ENCODE measurements around the gene ROR1. TPM values are rescaled to one million over a fixed set of nuclear protein-coding genes. Genes with fewer than 3 reads are reported as not detected.

Gene ROR1
- total and polyA plus RNA-seq, 5 donors: 3.4 to 32.5 (median 11.9) TPM

DNA sequence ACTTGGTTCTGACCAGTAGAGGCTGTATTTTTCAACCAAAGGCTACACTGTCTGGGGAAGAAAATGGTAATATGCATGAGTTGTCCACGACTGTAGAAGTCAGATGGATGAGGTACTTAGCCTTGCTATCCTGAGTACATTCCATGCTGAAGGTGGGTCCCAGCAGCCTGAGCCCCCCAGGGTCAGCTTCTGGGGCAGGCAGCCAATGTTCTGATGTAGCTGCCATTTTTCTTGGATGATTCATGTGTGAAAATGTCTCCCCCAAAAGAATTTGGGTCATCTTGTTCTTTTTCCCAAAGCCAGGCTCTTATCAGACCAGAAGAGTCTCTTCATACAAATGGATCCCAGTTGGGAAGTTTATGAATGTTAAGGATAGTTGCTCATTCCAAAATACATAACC, 257.4 kb downstream of the ROR1 start:
- peak in 1 of 2 donors; percentile 47 for ATAC-seq
- Histone ChIP-seq H3K9me3 (ENCODE audit: control insufficient read depth, low read length) (no peaks in the 10 kb centered on the region), H3K27me3 (ENCODE audit: control insufficient read depth, insufficient read depth) (no peaks in the 10 kb centered on the region), H3K27ac (ENCODE audit: low read length) (no peak overlapping the region), H3K4me1 (ENCODE audit: control insufficient read depth, insufficient read depth, low read length) (no peaks in the 10 kb centered on the region), H3K4me3 (ENCODE audit: low read length) (no peak overlapping the region)
- 60% methylated on average over 1 of the region's 1 CpG for WGBS
- peak in 1 of 3 donors; percentile 43 for DNase-seq
- intact Hi-C loops (cut with DNase I): no loop called here

DNA sequence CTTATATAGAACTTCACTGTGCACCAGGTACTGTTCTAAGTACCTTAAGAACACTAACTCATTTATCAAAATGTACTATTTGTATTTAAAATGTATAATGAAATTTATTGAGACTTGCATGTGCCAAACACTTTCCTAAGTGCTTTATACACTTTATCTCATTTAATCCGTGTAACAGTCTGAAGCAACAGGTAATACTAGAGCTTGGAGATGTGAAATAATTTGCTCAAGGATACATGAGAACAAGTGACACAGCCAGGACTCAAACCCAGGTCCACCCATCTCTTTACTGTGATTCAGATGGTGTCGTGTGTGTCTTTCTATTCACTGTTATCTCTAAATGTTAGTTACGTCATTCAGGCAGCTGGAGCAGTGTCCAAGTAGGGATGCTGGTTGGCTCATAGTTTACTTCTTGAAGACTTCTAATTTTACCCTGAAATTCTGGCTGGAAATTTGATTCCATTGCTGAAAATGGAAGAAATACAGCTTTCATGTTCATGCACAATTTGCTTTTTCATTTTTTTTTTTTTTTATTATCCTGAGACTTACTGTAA, 259.9 kb downstream of the ROR1 start:
- 34% methylated on average over 3 of the region's 3 CpGs for WGBS
- no peak overlapping the region for H3K27ac ChIP-seq (ENCODE audit: low read length)
- H3K4me1 ChIP-seq (ENCODE audit: control insufficient read depth, insufficient read depth, low read length): peaks cover 4% of the 10 kb centered on the region
- H3K4me3 ChIP-seq (ENCODE audit: low read length): no peak overlapping the region
- no peaks in the 10 kb centered on the region for H3K27me3 ChIP-seq (ENCODE audit: control insufficient read depth, insufficient read depth)
- ATAC-seq: peak; percentile 85 to 88
- intact Hi-C loops (cut with DNase I): no loop called here
- peak in 2 of 3 donors; percentile 28 to 75 for DNase-seq
- H3K9me3 ChIP-seq (ENCODE audit: control insufficient read depth, low read length): no peaks in the 10 kb centered on the region

DNA sequence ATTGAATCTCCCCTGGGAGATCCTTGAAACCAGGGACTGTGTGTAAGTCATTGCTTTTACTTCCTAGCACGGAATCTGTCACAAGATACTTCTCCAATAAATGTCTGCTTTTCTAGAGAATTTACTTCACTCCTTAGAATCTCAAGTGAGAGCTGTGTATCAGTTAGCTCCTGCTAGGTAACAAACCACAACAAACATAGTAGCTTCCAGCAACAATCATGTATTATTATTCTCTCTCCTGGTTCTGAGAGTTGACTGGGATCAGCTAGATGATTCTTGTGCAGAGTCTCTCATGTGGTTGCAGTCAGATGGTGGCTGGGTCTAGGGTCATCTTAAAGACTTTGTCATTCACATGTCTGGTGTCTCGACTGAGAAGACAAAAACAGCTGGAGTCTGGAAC, 262.7 kb downstream of the ROR1 start:
- Histone ChIP-seq H3K27me3 (ENCODE audit: control insufficient read depth, insufficient read depth) (no peaks in the 10 kb centered on the region), H3K9me3 (ENCODE audit: control insufficient read depth, low read length) (no peaks in the 10 kb centered on the region), H3K27ac (ENCODE audit: low read length) (no peak overlapping the region), H3K4me3 (ENCODE audit: low read length) (no peak overlapping the region), H3K4me1 (ENCODE audit: control insufficient read depth, insufficient read depth, low read length) (peaks cover 4% of the 10 kb centered on the region)
- intact Hi-C loops (cut with DNase I): no loop called here
- DNase-seq (no peak), ATAC-seq (no peak)
- 76% methylated on average over 2 of the region's 2 CpGs for WGBS

DNA sequence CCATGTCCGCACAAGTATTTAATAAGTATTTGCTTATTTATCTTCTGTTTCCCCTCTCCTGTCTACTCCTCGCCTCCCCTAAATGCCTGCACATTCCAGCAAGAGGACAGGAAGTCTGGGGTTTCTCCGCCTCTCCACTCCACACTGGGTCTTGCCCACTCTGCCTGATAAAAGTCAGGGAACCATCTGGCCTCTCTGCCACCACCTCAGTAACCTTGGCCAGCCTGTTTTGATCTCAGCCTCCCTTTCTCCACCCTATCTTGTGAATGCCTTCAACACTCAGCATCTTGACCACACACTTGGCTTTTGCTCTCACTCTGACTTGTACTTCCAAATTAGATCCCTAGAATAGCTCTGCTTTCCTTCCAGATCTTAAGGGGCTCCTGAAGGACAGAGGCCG, 264.3 kb downstream of the ROR1 start:
- 71% methylated on average over 4 of the region's 4 CpGs for WGBS
- intact Hi-C loops (cut with DNase I): no loop called here
- H3K4me1 ChIP-seq (ENCODE audit: control insufficient read depth, insufficient read depth, low read length): peaks cover 10% of the 10 kb centered on the region
- H3K9me3 ChIP-seq (ENCODE audit: control insufficient read depth, low read length): no peaks in the 10 kb centered on the region
- ATAC-seq (no peak), DNase-seq (peak in 1 of 3 donors; percentile 27)
- H3K4me3 ChIP-seq (ENCODE audit: low read length): no peak overlapping the region
- no peaks in the 10 kb centered on the region for H3K27me3 ChIP-seq (ENCODE audit: control insufficient read depth, insufficient read depth)
- H3K27ac ChIP-seq (ENCODE audit: low read length): peak overlapping the region; percentile 23

DNA sequence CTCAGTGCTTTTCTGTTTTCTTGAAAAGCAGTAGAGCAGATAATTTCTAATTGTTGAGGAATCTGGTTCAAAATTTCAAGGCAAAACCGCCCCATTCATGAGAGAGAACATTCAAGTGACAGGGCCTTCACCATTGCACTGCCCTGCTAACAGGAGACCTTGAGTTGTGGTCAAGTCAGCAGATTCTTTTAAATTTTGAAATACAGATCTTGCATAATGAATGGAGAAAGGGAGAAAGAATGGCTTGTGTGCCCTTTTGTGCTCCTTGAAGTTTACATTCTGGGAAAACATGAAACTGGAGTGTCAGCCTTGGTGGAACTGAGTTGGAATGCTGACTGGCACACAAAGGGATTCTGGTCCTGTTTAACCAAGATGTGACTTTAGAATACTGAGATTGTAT, 265.1 kb downstream of the ROR1 start:
- no peaks in the 10 kb centered on the region for H3K9me3 ChIP-seq (ENCODE audit: control insufficient read depth, low read length)
- H3K27ac ChIP-seq (ENCODE audit: low read length): peak overlapping the region; percentile 31
- intact Hi-C loops (cut with DNase I): no loop called here
- 90% methylated on average over 1 of the region's 1 CpG for WGBS
- no peak for ATAC-seq
- H3K27me3 ChIP-seq (ENCODE audit: control insufficient read depth, insufficient read depth): no peaks in the 10 kb centered on the region
- no peak for DNase-seq
- peaks cover 10% of the 10 kb centered on the region for H3K4me1 ChIP-seq (ENCODE audit: control insufficient read depth, insufficient read depth, low read length)
- H3K4me3 ChIP-seq (ENCODE audit: low read length): no peak overlapping the region

DNA sequence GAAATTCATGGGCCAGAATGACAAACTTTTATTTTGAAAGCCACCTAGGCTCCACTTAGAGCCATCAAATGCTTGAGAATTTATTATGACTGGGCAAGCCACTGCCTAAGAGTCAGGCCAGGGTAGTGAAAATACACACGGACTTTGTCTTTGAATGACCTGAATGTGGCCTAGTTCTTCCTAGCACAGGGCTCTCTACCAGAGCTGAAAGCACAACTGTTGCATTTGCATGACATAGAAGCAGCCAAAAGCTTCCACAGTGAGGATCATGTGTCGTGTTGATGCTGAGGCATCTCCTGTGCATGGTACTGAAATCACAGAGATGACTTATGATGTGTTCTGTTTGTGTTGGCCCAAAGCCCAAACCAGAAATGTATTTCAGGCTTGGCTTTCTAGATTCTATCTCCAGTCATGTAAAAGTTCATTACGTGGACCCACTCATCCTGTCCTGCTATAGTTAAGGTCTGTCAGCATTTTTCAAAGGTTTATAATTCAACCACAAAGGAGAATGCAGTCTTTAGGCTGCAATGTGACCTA, 265.6 kb downstream of the ROR1 start:
- intact Hi-C loops (cut with DNase I): no loop called here
- ATAC-seq (peak; percentile 69 to 76), DNase-seq (peak in 1 of 3 donors; percentile 21)
- Histone ChIP-seq H3K4me1 (ENCODE audit: control insufficient read depth, insufficient read depth, low read length) (peaks cover 13% of the 10 kb centered on the region), H3K9me3 (ENCODE audit: control insufficient read depth, low read length) (no peaks in the 10 kb centered on the region), H3K4me3 (ENCODE audit: low read length) (no peak overlapping the region), H3K27ac (ENCODE audit: low read length) (peak overlapping the region; percentile 43), H3K27me3 (ENCODE audit: control insufficient read depth, insufficient read depth) (no peaks in the 10 kb centered on the region)
- WGBS: 10% methylated on average over 3 of the region's 3 CpGs

DNA sequence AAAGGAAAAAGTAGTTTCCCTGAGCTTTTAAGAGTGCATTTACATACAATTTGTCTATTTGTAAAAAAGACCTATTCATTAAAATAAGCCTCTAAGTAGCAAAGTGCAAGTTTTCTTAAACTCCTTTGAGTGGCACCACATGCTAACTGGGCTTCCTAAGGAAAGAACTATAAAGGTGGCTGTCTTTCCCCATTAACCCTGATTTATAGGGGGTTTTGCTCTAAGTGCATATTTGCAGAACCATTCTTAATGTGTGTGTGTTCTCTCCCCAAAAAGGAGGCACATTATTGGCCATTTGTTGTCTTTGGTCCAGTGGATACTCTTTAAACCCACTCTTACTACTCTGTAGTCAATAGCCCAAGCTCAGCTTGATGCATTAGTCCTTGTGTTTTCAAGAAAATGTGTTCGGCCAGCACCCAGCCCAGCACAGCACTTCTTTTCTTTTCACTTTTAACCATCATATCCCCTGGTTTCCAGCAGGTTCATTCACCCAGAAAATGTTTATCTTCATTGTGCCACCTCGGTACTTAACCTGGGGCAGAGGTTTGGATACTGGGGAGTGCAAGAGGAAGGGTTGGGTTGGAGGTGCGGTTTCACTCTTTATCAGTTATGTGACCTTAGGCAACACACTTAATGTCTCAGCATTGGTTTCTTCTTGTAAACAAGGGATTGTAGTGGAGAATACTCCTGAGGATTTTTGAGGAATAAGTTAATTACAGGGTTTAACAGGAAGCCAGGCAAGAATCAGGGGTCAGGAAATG, 267.7 kb downstream of the ROR1 start:
- intact Hi-C loops (cut with DNase I): no loop called here
- peak overlapping the region; percentile 68 for H3K27ac ChIP-seq (ENCODE audit: low read length)
- WGBS: 78% methylated on average over 3 of the region's 3 CpGs

DNA sequence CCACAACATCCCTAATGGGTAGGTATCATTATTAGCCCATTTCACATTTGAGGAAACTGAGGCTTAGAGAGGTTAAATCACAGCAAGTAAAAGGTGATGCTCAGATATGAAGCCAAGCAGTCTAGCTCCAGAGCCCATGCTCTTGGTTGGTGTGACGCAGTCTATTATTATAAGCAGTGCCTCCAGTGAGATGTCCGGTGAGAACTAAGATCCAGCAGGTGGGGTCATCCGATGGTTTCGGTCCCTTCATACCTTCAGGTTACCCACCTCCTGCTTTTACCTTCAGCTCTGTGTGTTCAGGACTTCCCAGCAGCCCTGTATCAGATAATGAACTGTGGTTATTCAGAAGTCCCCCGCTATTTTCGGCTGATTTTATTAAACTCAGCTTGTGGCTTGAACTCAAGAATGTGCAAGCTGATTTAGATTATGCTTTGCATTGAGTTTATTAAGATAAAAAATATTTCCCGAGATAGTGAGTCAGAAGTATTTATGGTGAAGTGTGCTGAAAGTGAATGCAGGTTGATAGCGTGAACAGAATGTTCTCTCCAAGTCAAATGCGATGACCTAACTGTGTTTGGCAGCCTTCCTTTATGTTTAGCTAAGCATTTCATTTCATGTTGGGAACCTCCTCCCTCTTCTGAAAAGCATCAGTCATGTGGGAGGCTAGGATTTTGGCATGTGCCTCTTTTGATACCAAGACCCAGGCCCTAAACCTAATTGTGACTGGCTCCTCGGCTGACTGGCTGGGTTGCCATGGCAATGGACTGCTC, 268.7 kb downstream of the ROR1 start:
- 40% methylated on average over 10 of the region's 10 CpGs for WGBS

More for the DNA sequence above, 267.7 kb downstream of the ROR1 start:
- H3K9me3 ChIP-seq (ENCODE audit: control insufficient read depth, low read length): no peaks in the 10 kb centered on the region
- ATAC-seq (no peak), DNase-seq (no peak)
- peaks cover 13% of the 10 kb centered on the region for H3K4me1 ChIP-seq (ENCODE audit: control insufficient read depth, insufficient read depth, low read length)
- H3K27me3 ChIP-seq (ENCODE audit: control insufficient read depth, insufficient read depth): no peaks in the 10 kb centered on the region
- H3K4me3 ChIP-seq (ENCODE audit: low read length): no peak overlapping the region

DNA sequence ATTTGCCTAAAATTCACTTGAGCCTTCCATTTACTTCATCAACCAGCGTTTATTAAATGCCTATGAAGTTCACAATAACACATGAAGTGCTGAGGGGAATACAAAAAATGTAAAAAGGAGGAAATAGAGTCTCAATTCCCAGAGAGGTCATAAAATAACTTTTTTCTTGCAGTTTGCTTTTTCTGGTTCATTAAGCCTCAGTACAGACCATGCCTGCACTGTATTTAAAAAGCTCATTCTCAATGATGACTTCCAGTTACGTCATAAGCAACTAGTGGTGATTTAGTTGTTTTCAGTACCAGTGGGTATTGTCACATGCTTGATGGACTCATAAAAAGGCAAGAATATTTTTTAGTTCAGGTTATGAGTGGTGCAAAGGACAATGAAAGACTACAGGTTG, 269.5 kb downstream of the ROR1 start:
- peaks cover 10% of the 10 kb centered on the region for H3K4me1 ChIP-seq (ENCODE audit: control insufficient read depth, insufficient read depth, low read length)
- no peaks in the 10 kb centered on the region for H3K9me3 ChIP-seq (ENCODE audit: control insufficient read depth, low read length)
- WGBS: 67% methylated on average over 2 of the region's 2 CpGs
- no peaks in the 10 kb centered on the region for H3K27me3 ChIP-seq (ENCODE audit: control insufficient read depth, insufficient read depth)
- intact Hi-C loops (cut with DNase I): no loop called here
- no peak for DNase-seq
- no peak overlapping the region for H3K4me3 ChIP-seq (ENCODE audit: low read length)
- no peak overlapping the region for H3K27ac ChIP-seq (ENCODE audit: low read length)
- ATAC-seq: no peak

More for the DNA sequence above, 268.7 kb downstream of the ROR1 start:
- peak; percentile 76 to 80 for ATAC-seq
- Histone ChIP-seq H3K4me1 (ENCODE audit: control insufficient read depth, insufficient read depth, low read length) (peaks cover 13% of the 10 kb centered on the region), H3K9me3 (ENCODE audit: control insufficient read depth, low read length) (no peaks in the 10 kb centered on the region), H3K4me3 (ENCODE audit: low read length) (no peak overlapping the region), H3K27me3 (ENCODE audit: control insufficient read depth, insufficient read depth) (no peaks in the 10 kb centered on the region), H3K27ac (ENCODE audit: low read length) (peak overlapping the region; percentile 91)
- intact Hi-C loops (cut with DNase I): no loop called here
- DNase-seq: peak in 1 of 3 donors; percentile 57

DNA sequence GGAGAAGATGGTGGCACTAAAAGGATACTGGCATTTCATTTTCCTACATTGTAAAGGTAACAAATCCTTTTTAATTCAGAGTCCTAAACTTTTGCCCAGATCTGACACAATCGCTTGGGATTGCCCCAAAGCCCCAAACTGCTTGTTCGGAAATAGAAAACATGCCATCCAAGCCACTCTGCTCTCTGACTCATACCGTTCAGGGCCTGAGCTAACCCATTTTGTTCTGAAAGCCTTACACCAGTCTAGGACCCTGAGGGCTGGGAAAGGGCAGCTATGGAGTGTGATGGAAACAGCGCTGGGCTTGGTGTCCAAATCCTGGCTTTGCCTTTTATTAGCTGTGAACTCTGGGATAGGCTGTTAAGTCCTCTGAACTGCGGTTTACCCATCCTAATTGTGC, 270.2 kb downstream of the ROR1 start:
- Histone ChIP-seq H3K9me3 (ENCODE audit: control insufficient read depth, low read length) (no peaks in the 10 kb centered on the region), H3K4me3 (ENCODE audit: low read length) (no peak overlapping the region), H3K4me1 (ENCODE audit: control insufficient read depth, insufficient read depth, low read length) (peaks cover 9% of the 10 kb centered on the region), H3K27ac (ENCODE audit: low read length) (peak overlapping the region; percentile 34), H3K27me3 (ENCODE audit: control insufficient read depth, insufficient read depth) (no peaks in the 10 kb centered on the region)
- WGBS: 85% methylated on average over 5 of the region's 5 CpGs
- intact Hi-C loops (cut with DNase I): no loop called here
- DNase-seq (no peak), ATAC-seq (no peak)

DNA sequence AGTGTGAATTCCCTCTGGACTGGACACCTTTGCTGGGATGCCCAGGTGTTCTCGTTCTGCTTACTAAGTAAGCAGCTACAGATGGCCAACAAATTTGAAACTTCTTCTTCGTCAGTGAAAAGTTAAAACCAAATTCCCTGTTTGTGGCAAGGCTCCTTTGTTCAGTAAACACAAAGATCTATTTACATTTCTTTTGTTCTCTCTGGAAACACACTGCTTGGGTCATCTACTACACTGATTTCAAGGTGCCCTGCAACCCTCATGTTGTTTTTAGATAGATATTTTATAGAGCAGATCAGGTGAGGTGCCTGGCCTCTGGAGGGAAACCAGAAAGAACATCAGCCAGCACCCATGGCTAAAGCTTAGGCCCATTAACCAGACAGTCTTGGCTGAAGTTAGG, 272.4 kb downstream of the ROR1 start:
- no peaks in the 10 kb centered on the region for H3K9me3 ChIP-seq (ENCODE audit: control insufficient read depth, low read length)
- H3K27ac ChIP-seq (ENCODE audit: low read length): no peak overlapping the region
- H3K4me1 ChIP-seq (ENCODE audit: control insufficient read depth, insufficient read depth, low read length): peaks cover 9% of the 10 kb centered on the region
- H3K27me3 ChIP-seq (ENCODE audit: control insufficient read depth, insufficient read depth): no peaks in the 10 kb centered on the region
- 97% methylated on average over 2 of the region's 2 CpGs for WGBS
- ATAC-seq (no peak), DNase-seq (no peak)
- intact Hi-C loops (cut with DNase I): no loop called here
- no peak overlapping the region for H3K4me3 ChIP-seq (ENCODE audit: low read length)
